Measurements from ENCODE around the gene PCDH15.
"Not testable (repeated sequence)": the region's sequence is repeated elsewhere in the genome, so short reads cannot be mapped to it uniquely, and the experiment has no call there.

The PCDH15 gene

GRCh38 chr10:53955091-53955490 is 845.9 kb downstream of the PCDH15 start:
- DNase-seq, result no peak

DNA sequence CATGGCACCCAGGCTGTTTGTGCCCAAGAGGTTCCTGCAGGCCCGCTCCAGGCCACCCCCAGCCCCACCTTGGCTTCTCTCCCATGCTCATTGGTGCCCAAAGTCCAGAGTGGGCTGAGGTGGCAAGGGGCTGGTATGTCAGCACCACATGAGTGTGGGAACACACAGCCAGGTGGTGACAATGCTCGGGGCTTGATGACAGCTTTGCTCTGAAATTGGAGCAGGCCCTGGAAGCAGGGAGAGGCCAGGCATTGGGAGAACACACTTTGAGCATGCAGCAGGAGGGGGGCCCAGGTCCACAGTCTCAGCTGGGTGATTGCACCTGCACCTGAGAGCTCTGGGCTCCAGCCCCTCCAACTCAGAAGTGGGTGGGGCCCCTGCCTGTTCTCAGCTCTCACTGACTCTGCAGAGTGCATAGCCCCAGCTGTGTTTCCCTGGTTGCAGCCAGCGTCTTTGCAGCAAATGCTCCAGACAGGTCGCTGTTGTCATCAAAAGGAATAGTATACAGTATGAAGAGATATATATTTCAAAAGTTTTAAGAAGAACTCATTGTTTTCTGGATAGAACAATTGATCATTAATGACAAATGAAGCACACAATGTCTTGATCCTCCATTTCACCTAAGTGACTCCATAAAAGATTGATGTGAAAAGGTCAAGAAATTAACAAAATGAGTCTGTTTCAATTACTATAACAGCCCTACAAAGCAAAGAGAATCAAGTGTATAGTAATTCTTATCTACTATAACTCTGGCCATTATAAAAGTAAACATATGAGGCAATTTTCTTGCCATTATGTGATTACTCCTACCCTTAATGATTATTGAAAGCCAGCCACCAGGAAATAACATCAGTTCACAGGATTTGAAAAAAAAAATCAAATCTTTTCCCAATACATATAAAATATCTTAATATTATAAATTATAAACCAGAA is 848.1 kb downstream of the PCDH15 start:
- no peak for DNase-seq

DNA sequence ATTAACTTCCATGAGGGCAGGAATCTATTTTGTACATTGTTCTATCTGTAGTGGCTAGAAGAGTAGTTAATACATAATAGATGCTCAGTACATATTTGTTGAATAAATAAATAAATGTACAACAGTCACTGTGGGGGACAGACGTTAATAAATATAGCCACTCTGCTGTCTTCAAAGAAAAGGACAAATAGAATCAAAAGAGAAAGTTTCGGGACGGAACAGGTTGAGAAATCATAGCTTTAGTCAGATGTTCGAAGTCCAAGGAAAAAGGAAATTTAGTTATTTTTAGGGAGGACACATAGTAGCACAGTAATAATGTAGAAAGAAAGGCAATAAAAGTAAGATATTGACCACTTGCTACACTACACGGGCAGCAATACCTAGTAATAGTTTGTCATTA is 861.4 kb downstream of the PCDH15 start:
- DNase-seq, result no peak

DNA sequence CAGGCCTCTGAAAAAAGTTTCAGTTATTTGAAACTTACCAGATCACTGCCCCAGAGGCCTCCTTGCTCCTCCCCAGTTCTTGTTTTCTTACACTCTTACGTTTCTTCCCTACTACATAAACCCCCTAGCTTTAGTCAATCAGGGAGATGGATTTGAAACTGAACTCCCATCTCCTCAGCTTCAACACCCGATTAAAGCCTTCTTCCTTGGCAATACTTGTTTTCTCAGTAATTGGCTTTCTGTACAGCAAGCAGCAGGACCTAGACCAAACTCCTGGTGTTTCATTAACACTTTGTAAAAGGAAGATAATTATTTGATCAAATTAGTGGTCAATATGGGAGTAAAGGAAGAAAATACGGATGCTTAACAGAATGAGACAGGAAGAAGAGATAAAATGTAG is 870.4 kb downstream of the PCDH15 start:
- DNase-seq, result no peak

DNA sequence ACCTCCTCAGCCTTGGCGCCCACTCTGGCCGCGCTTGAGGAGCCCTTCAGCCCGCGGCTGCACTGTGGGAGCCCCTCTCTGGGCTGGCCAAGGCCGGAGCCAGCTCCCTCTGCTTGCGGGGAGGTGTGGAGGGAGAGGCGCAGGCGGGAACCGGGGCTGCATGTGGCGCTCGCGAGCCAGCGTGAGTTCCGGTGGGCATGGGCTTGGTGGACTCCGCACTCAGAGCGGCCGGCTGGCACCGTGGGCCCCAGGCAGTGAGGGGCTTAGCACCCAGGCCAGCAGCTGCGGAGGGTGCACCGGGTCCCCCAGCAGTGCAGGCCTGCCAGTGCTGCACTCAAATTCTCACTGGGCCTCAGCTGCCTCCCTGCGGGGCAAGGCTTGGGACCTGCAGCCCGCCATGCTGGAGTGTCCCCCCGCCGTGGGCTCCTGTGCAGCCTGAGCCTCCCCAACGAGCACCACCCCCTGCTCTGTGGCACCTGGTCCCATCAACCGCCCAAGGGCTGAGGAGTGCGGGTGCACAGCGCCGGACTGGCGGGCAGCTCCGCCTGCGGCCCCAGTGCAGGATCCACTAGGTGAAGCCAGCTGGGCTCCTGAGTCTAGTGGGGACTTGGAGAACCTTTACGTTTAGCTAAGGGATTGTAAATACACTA is 876.9 kb downstream of the PCDH15 start:
- DNase-seq, result not testable (repeated sequence)

GRCh38 chr10:53918755-53919154 is 882.3 kb downstream of the PCDH15 start:
- DNase-seq, result no peak

- DNase-seq, result no peak
Measured at GRCh38 chr10:53909791-53910190, 891.2 kb downstream of the PCDH15 start.

DNA sequence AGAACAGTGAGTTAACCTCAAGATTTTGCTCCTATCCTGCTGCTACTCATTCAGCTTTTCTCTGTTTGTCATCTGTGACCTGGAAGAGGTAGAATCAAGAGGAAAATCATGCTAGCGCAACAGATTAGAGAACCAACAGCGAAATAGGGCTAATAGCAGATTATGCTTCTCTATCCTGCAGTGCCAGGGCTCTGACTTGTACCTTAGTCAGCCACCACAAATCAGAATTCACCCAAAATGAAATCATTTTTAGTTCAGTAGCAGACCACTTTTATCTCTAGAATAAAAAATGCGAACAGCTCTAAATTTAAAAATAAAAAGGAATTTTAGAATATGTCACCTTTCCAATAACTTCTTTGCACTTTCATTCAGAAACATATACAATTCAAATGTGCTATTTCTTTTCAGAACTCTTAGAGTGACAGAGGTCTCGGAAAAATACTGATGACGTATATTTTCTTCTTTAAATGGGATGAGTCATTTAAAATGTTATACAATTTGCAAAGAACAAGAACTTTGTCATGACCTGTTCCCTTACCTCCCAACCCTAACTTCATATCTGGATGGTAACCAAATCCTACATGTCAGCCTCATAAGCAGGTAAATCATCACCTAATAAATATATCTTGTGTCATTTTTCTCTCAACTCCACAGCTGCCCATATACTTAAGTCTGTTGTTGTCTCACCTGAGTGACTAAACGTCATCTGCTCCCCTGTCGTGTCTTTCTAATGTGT is 896.4 kb downstream of the PCDH15 start:
- no peak for DNase-seq

DNA sequence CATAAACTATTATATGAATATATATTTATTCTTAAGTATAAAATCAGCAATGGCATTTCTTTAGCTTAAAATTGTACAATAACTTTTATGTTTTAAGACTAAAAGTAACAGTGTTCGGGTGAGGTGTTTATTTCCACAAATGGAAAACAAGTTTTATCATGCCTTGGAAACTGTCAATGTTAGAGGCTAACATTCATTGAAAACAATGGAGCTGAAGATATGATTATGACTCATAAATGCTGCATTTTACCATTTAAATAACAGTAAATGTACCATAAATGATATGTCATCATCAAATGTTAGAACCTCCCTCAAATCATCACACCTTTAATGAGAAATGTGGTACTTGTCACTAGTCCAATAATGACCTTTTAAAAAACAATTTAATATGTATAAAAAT is 897.3 kb downstream of the PCDH15 start:
- DNase-seq, result no peak

GRCh38 chr10:53899463-53900160 is 901.4 kb downstream of the PCDH15 start:
- DNase-seq, result no peak

DNA sequence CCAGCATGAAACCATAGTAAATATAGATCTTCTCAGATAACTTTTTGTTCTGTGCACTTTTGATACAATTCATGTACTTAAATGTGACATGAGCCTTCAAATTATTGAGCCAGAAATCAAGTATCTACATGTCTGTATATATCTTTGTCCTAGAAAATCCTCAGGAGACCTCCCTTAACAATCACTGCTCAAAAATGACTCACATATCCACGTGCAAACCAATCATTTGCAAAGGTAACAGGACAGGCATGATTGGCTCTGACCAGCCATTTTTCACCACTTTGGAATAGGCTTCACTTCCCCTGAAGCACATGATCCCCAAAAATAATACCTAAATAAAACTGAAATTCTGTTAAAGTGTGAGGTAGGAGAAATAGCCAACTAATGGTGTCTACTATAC is 902.5 kb downstream of the PCDH15 start:
- no peak for DNase-seq

GRCh38 chr10:53894145-53894544 is 906.9 kb downstream of the PCDH15 start:
- DNase-seq, result no peak

- DNase-seq, result no peak
Measured at GRCh38 chr10:53893061-53893460, 908.0 kb downstream of the PCDH15 start.

GRCh38 chr10:53886325-53887300 is 914.4 kb downstream of the PCDH15 start:
- DNase-seq, result no peak

DNA sequence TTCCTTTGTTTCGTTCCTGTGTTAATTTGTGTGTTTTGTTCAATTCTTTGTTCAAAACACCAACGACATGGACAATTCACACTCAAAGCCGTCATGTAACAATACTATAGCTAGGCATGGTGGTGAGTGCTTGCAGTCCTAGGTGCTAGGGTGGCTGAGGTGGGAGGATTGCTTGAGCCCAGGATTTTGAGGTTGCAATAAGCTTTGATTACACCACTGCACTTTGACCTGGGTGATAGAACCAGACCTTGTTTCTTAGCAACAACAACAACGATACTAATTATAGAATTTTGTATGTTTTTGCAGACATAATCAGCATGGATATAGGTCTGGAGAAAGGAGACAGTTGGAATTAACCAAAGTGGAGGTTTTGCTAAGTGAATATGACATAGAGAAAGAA is 936.2 kb downstream of the PCDH15 start:
- no peak for DNase-seq

DNA sequence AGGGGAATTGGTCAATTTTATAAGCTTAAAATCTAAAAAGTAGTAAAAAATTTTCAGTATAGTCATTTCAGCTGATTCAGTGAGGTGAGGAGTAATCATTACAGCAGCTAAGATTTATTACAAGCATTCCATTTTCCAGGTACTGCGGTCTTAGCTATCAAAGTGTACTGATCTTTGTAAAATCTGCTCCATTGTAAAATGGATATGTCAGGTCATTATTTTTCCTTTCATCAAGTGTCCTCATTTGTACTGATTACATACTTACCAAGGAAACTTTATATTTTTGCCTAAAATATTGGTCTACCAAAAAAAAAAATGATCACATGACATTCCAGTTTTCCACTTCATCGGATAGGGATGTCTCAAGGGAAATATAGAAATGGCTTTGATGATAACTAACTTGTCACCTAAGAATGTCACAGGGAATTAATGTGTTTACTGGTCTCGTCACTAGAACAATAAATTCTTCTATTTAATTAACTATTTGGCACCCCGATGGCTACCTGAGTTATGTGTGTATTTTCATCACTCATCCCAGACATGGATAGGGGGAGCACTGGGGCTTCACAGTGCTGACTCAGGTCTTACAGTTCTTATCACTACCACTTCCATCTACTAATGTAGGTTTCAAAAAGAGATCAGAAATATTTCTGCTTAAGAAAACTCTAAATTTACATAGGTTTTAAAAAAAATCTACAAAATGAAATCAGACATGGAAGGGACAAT is 948.4 kb downstream of the PCDH15 start:
- DNase-seq, result no peak

- DNase-seq, result no peak
Measured at GRCh38 chr10:53846809-53847208, 954.2 kb downstream of the PCDH15 start.

- no peak for DNase-seq
Measured at GRCh38 chr10:53843736-53844362, 957.2 kb downstream of the PCDH15 start.

DNA sequence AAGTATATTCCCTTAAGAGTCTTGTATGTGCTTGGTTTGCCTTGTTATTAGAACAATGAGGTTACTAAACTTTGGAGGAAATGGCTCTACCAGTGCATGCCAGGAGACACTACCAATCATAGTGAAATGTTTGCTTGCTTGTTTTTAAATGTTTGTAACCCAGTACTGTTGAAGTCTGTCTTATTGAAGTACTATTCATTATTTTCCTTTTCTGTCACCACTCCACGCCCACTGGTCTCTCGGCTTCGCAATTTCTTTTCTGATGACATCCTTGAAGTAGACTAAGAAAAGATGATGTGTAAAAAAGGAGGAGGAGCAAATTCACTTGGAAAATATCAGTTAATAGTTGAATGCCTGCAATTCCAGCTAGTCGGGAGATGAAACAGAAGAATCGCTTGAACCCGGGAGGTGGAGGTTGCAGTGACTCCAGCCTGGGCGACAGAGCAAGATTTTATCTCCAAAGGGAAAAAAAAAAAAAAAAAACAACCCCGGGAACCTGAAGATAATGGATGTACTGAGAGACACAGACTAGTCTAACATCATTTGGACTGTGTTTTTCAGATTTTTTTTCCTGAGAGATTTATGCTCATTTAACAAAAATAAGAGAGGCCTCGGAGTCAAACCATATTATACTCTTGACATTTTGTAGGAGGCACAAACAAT is 959.4 kb downstream of the PCDH15 start:
- no peak for DNase-seq

GRCh38 chr10:53840653-53841052 is 960.4 kb downstream of the PCDH15 start:
- no peak for DNase-seq
